Measurements from ENCODE around the gene ERBIN.

Gene ERBIN

GRCh38 chr5:66100851-66101250, 174.5 kb downstream of the ERBIN start:
- no peaks in the 10 kb centered on the region for H3K4me1 ChIP-seq (ENCODE audit: control insufficient read depth, insufficient read depth, low read depth, low read length)
- H3K27ac ChIP-seq (ENCODE audit: low read length, poor library complexity, severe bottlenecking), result no peak overlapping the region
- no peak overlapping the region for H3K14ac ChIP-seq (ENCODE audit: low read length in 2 of 2)
- H2BK12ac ChIP-seq (ENCODE audit: low read length in 2 of 2), result no peak overlapping the region
- H3K4me3 ChIP-seq (ENCODE audit: insufficient read depth in 1 of 2, low read depth in 1 of 2, low read length in 2 of 2), result no peak overlapping the region
- H3K4ac ChIP-seq (ENCODE audit: low read depth in 1 of 2, low read length in 2 of 2), result no peak overlapping the region
- H4K91ac ChIP-seq (ENCODE audit: low read length), result no peak overlapping the region
- DNase-seq, result no peak
- H3K9me3 ChIP-seq (ENCODE audit: control insufficient read depth, low read length), result peaks cover 83% of the 10 kb centered on the region
- no peaks in the 10 kb centered on the region for H3K79me1 ChIP-seq (replicated peaks; ENCODE audit: low read length, poor library complexity, severe bottlenecking)
- no CpG with 5 or more reads among the region's 2 CpGs for WGBS
- H3K36me3 ChIP-seq (ENCODE audit: control insufficient read depth in 1 of 2, insufficient read depth in 2 of 2, low read depth in 1 of 2, low read length in 2 of 2), result peaks cover 9 to 15% of the 10 kb centered on the region in 2 experiments
- no peak overlapping the region for H3K23ac ChIP-seq (ENCODE audit: low read length in 2 of 2)
- no peak overlapping the region for H2AFZ ChIP-seq (ENCODE audit: low read depth, low read length)
- H3K9ac ChIP-seq (ENCODE audit: low read length), result no peak overlapping the region
- no peaks in the 10 kb centered on the region for H3K27me3 ChIP-seq (ENCODE audit: control insufficient read depth in 1 of 2, insufficient read depth in 1 of 2, low read length in 2 of 2)
- no peak overlapping the region for H2BK15ac ChIP-seq (ENCODE audit: low read depth, poor library complexity, severe bottlenecking)
- no peak overlapping the region for H2BK5ac ChIP-seq (ENCODE audit: low read depth, low read length, poor library complexity, severe bottlenecking)
- H2AK5ac ChIP-seq (ENCODE audit: low read length, severe bottlenecking), result no peak overlapping the region
- H4K8ac ChIP-seq (ENCODE audit: low read length), result no peak overlapping the region
- H3K18ac ChIP-seq (ENCODE audit: low read depth in 1 of 2, low read length in 2 of 2), result no peak overlapping the region
- H2BK120ac ChIP-seq (ENCODE audit: low read depth, low read length), result no peak overlapping the region
- no peak overlapping the region for H3K4me2 ChIP-seq (ENCODE audit: low read length, poor library complexity, severe bottlenecking)

GRCh38 chr5:66113160-66113559, 186.8 kb downstream of the ERBIN start:
- peaks cover 17% of the 10 kb centered on the region for H3K9me3 ChIP-seq (ENCODE audit: control insufficient read depth, low read length)
- H2BK5ac ChIP-seq (ENCODE audit: low read depth, low read length, poor library complexity, severe bottlenecking), result no peak overlapping the region
- WGBS, result 63% methylated on average over 2 of the region's 2 CpGs

GRCh38 chr5:66118304-66118703, 191.9 kb downstream of the ERBIN start:
- WGBS, result 92% methylated on average over 4 of the region's 4 CpGs
- no peaks in the 10 kb centered on the region for H3K36me3 ChIP-seq (ENCODE audit: control insufficient read depth in 1 of 2, insufficient read depth in 2 of 2, low read depth in 1 of 2, low read length in 2 of 2)
- H4K8ac ChIP-seq (ENCODE audit: low read length), result no peak overlapping the region
- H3K79me1 ChIP-seq (replicated peaks; ENCODE audit: low read length, poor library complexity, severe bottlenecking), result no peaks in the 10 kb centered on the region
- peaks cover 6% of the 10 kb centered on the region for H3K9me3 ChIP-seq (ENCODE audit: control insufficient read depth, low read length)
- no peak overlapping the region for H2BK15ac ChIP-seq (ENCODE audit: low read depth, poor library complexity, severe bottlenecking)
- no peak overlapping the region for H3K4me3 ChIP-seq (ENCODE audit: insufficient read depth in 1 of 2, low read depth in 1 of 2, low read length in 2 of 2)
- no peak for DNase-seq
- no peak overlapping the region for H3K4ac ChIP-seq (ENCODE audit: low read depth in 1 of 2, low read length in 2 of 2)
- H3K27me3 ChIP-seq (ENCODE audit: control insufficient read depth in 1 of 2, insufficient read depth in 1 of 2, low read length in 2 of 2), result no peaks in the 10 kb centered on the region
- no peak overlapping the region for H4K91ac ChIP-seq (ENCODE audit: low read length)
- H2BK5ac ChIP-seq (ENCODE audit: low read depth, low read length, poor library complexity, severe bottlenecking), result no peak overlapping the region
- H2AK5ac ChIP-seq (ENCODE audit: low read length, severe bottlenecking), result no peak overlapping the region
- no peak overlapping the region for H2BK120ac ChIP-seq (ENCODE audit: low read depth, low read length)
- H2BK12ac ChIP-seq (ENCODE audit: low read length in 2 of 2), result no peak overlapping the region
- no peak overlapping the region for H2AFZ ChIP-seq (ENCODE audit: low read depth, low read length)
- H3K9ac ChIP-seq (ENCODE audit: low read length), result no peak overlapping the region
- H3K4me1 ChIP-seq (ENCODE audit: control insufficient read depth, insufficient read depth, low read depth, low read length), result no peaks in the 10 kb centered on the region
- no peak overlapping the region for H3K14ac ChIP-seq (ENCODE audit: low read length in 2 of 2)
- H3K18ac ChIP-seq (ENCODE audit: low read depth in 1 of 2, low read length in 2 of 2), result no peak overlapping the region
- no peak overlapping the region for H3K4me2 ChIP-seq (ENCODE audit: low read length, poor library complexity, severe bottlenecking)
- H3K23ac ChIP-seq (ENCODE audit: low read length in 2 of 2), result no peak overlapping the region
- H3K27ac ChIP-seq (ENCODE audit: low read length, poor library complexity, severe bottlenecking), result no peak overlapping the region

More at GRCh38 chr5:66113160-66113559, 186.8 kb downstream of the ERBIN start:
- H3K18ac ChIP-seq (ENCODE audit: low read depth in 1 of 2, low read length in 2 of 2), result no peak overlapping the region
- no peak overlapping the region for H2AFZ ChIP-seq (ENCODE audit: low read depth, low read length)
- no peak overlapping the region for H2AK5ac ChIP-seq (ENCODE audit: low read length, severe bottlenecking)
- no peak overlapping the region for H3K4me3 ChIP-seq (ENCODE audit: insufficient read depth in 1 of 2, low read depth in 1 of 2, low read length in 2 of 2)
- H3K23ac ChIP-seq (ENCODE audit: low read length in 2 of 2), result no peak overlapping the region
- H3K9ac ChIP-seq (ENCODE audit: low read length), result peak overlapping the region; percentile 46
- H2BK12ac ChIP-seq (ENCODE audit: low read length in 2 of 2), result no peak overlapping the region
- H2BK120ac ChIP-seq (ENCODE audit: low read depth, low read length), result no peak overlapping the region
- no peak overlapping the region for H3K4ac ChIP-seq (ENCODE audit: low read depth in 1 of 2, low read length in 2 of 2)
- peak; percentile 52 for DNase-seq
- no peak overlapping the region for H3K14ac ChIP-seq (ENCODE audit: low read length in 2 of 2)
- no peaks in the 10 kb centered on the region for H3K4me1 ChIP-seq (ENCODE audit: control insufficient read depth, insufficient read depth, low read depth, low read length)
- no peaks in the 10 kb centered on the region for H3K27me3 ChIP-seq (ENCODE audit: control insufficient read depth in 1 of 2, insufficient read depth in 1 of 2, low read length in 2 of 2)
- no peaks in the 10 kb centered on the region for H3K36me3 ChIP-seq (ENCODE audit: control insufficient read depth in 1 of 2, insufficient read depth in 2 of 2, low read depth in 1 of 2, low read length in 2 of 2)
- no peak overlapping the region for H3K27ac ChIP-seq (ENCODE audit: low read length, poor library complexity, severe bottlenecking)
- H3K4me2 ChIP-seq (ENCODE audit: low read length, poor library complexity, severe bottlenecking), result no peak overlapping the region
- H2BK15ac ChIP-seq (ENCODE audit: low read depth, poor library complexity, severe bottlenecking), result no peak overlapping the region
- no peak overlapping the region for H4K8ac ChIP-seq (ENCODE audit: low read length)
- no peaks in the 10 kb centered on the region for H3K79me1 ChIP-seq (replicated peaks; ENCODE audit: low read length, poor library complexity, severe bottlenecking)
- H4K91ac ChIP-seq (ENCODE audit: low read length), result no peak overlapping the region

DNA sequence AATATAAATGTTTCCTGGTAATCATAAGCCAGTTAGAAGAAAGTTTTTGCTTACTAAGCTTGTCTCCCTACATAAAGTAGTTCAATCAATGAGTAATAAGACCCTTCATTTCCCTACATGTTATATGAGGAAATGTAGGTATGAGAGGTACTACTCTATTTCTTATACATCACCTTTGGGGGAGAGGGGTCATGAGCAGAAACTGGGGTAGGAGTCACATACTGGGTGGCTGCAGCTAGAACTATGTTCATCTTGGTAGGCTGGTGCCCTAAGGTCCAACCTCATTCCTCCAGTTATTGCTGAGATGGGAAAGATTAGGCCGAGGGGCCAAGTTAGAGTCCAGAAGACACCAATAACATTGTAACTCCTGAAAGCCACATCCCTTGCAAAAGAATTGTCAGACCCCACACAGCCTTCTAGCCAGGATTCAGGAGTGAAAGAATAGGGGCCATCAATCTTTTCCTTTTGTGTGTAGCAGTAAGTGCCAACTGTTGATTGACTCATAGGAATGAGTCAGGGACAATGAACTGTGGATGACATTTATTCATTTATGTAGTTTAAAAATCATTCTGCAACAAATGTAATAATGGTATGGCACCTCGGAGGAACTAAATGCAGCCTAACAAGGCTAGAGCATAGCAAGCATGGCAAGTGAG, 196.1 kb downstream of the ERBIN start:
- no peak overlapping the region for H2BK5ac ChIP-seq (ENCODE audit: low read depth, low read length, poor library complexity, severe bottlenecking)
- H3K4me2 ChIP-seq (ENCODE audit: low read length, poor library complexity, severe bottlenecking), result no peak overlapping the region
- H3K27ac ChIP-seq (ENCODE audit: low read length, poor library complexity, severe bottlenecking), result no peak overlapping the region
- no peak overlapping the region for H4K91ac ChIP-seq (ENCODE audit: low read length)
- H2BK120ac ChIP-seq (ENCODE audit: low read depth, low read length), result no peak overlapping the region
- no peak overlapping the region for H3K14ac ChIP-seq (ENCODE audit: low read length in 2 of 2)
- no peaks in the 10 kb centered on the region for H3K79me1 ChIP-seq (replicated peaks; ENCODE audit: low read length, poor library complexity, severe bottlenecking)
- no peak overlapping the region for H2BK15ac ChIP-seq (ENCODE audit: low read depth, poor library complexity, severe bottlenecking)
- H3K36me3 ChIP-seq (ENCODE audit: control insufficient read depth in 1 of 2, insufficient read depth in 2 of 2, low read depth in 1 of 2, low read length in 2 of 2), result no peaks in the 10 kb centered on the region
- no peaks in the 10 kb centered on the region for H3K9me3 ChIP-seq (ENCODE audit: control insufficient read depth, low read length)
- no peak overlapping the region for H2AFZ ChIP-seq (ENCODE audit: low read depth, low read length)
- no peak overlapping the region for H3K23ac ChIP-seq (ENCODE audit: low read length in 2 of 2)
- H4K8ac ChIP-seq (ENCODE audit: low read length), result no peak overlapping the region
- H3K27me3 ChIP-seq (ENCODE audit: control insufficient read depth in 1 of 2, insufficient read depth in 1 of 2, low read length in 2 of 2), result no peaks in the 10 kb centered on the region
- WGBS, result 89% methylated on average over 2 of the region's 2 CpGs
- H2BK12ac ChIP-seq (ENCODE audit: low read length in 2 of 2), result no peak overlapping the region
- no peak overlapping the region for H2AK5ac ChIP-seq (ENCODE audit: low read length, severe bottlenecking)
- no peak overlapping the region for H3K9ac ChIP-seq (ENCODE audit: low read length)
- H3K18ac ChIP-seq (ENCODE audit: low read depth in 1 of 2, low read length in 2 of 2), result no peak overlapping the region
- no peak overlapping the region for H3K4ac ChIP-seq (ENCODE audit: low read depth in 1 of 2, low read length in 2 of 2)
- DNase-seq, result no peak
- no peak overlapping the region for H3K4me3 ChIP-seq (ENCODE audit: insufficient read depth in 1 of 2, low read depth in 1 of 2, low read length in 2 of 2)
- H3K4me1 ChIP-seq (ENCODE audit: control insufficient read depth, insufficient read depth, low read depth, low read length), result no peaks in the 10 kb centered on the region

Data from mesenchymal stem cell (in vitro differentiated cells and primary cell).